ENCODE results near the gene ITGA1.
"Not testable (repeated sequence)": the region's sequence is repeated elsewhere in the genome, so short reads cannot be mapped to it uniquely, and the experiment has no call there.

Gene ITGA1

GRCh38 chr5:52837591-52838001, 49.9 kb downstream of the ITGA1 start:
- DNase-seq: no peak

- DNase-seq: no peak
Observed at GRCh38 chr5:52838326-52839015, 50.8 kb downstream of the ITGA1 start.

- DNase-seq: no peak
Observed at GRCh38 chr5:52839285-52839684, 51.6 kb downstream of the ITGA1 start.

- no peak for DNase-seq
Observed at GRCh38 chr5:52840277-52841050, 52.7 kb downstream of the ITGA1 start.

- no peak for DNase-seq
Observed at GRCh38 chr5:52841114-52841513, 53.4 kb downstream of the ITGA1 start.

GRCh38 chr5:52842111-52842510, 54.4 kb downstream of the ITGA1 start:
- DNase-seq: no peak

GRCh38 chr5:52844885-52845284, 57.2 kb downstream of the ITGA1 start:
- no peak for DNase-seq

GRCh38 chr5:52846182-52846842, 58.6 kb downstream of the ITGA1 start:
- DNase-seq: no peak

- not testable (repeated sequence) for DNase-seq
Observed at GRCh38 chr5:52848688-52849087, 61.0 kb downstream of the ITGA1 start.

GRCh38 chr5:52849544-52849943, 61.8 kb downstream of the ITGA1 start:
- no peak for DNase-seq

GRCh38 chr5:52853650-52854049, 65.9 kb downstream of the ITGA1 start:
- DNase-seq: no peak

- DNase-seq: no peak
Observed at GRCh38 chr5:52854301-52854700, 66.6 kb downstream of the ITGA1 start.

GRCh38 chr5:52854949-52855348, 67.2 kb downstream of the ITGA1 start:
- no peak for DNase-seq

- no peak for DNase-seq
Observed at GRCh38 chr5:52856564-52856963, 68.8 kb downstream of the ITGA1 start.

GRCh38 chr5:52859628-52860027, 71.9 kb downstream of the ITGA1 start:
- no peak for DNase-seq

- DNase-seq: no peak
Observed at GRCh38 chr5:52861368-52861767, 73.7 kb downstream of the ITGA1 start.

GRCh38 chr5:52863715-52864290, 76.1 kb downstream of the ITGA1 start:
- DNase-seq: no peak

- no peak for DNase-seq
Observed at GRCh38 chr5:52864371-52864770, 76.7 kb downstream of the ITGA1 start.

GRCh38 chr5:52864884-52865283, 77.2 kb downstream of the ITGA1 start:
- DNase-seq: no peak

- not testable (repeated sequence) for DNase-seq
Observed at GRCh38 chr5:52865991-52866390, 78.3 kb downstream of the ITGA1 start.

- no peak for DNase-seq
Observed at GRCh38 chr5:52867809-52868208, 80.1 kb downstream of the ITGA1 start.

GRCh38 chr5:52868417-52868816, 80.7 kb downstream of the ITGA1 start:
- no peak for DNase-seq

- DNase-seq: no peak
Observed at GRCh38 chr5:52869391-52869790, 81.7 kb downstream of the ITGA1 start.

GRCh38 chr5:52870448-52870847, 82.7 kb downstream of the ITGA1 start:
- no peak for DNase-seq

All from stimulated activated CD4-positive, alpha-beta T cell treated with anti-CD3 and anti-CD28 coated beads, Interleukin-12 subunit alpha, Interleukin-12 subunit beta, amount 100 ng/mL, for 4 hours (primary cell).